IMR-90 (cell line): Measurements from ENCODE around the gene SENP7.
"Not testable (repeated sequence)": the region's sequence is repeated elsewhere in the genome, so short reads cannot be mapped to it uniquely, and the experiment has no call there.

Source experiments
- BHLHE40 ChIP-seq: fragments of 150-350 bp; IDR thresholded peaks from 2 replicates; pipeline ENCODE4 v1.6.1; 2016; ENCODE audit warnings: mild to moderate bottlenecking, low read depth, low read length
- CHD1 ChIP-seq: IDR thresholded peaks from 2 replicates; pipeline ENCODE4 v1.6.1; 2012; ENCODE audit warnings: low read depth, low read length, improper control_type of control experiment
- MAZ ChIP-seq: IDR thresholded peaks from 2 replicates; pipeline ENCODE4 v1.6.1; 2012; ENCODE audit warnings: low read depth, mild to moderate bottlenecking, low read length, improper control_type of control experiment, moderate library complexity, borderline replicate concordance
- MXI1 ChIP-seq: IDR thresholded peaks from 2 replicates; pipeline ENCODE4 v1.6.1; 2012; ENCODE audit warnings: low read depth, mild to moderate bottlenecking, low read length, moderate library complexity, borderline replicate concordance
- NFE2L2 ChIP-seq: fragments of 150-350 bp; IDR thresholded peaks from 2 replicates; pipeline ENCODE4 v1.6.1; 2016; ENCODE audit warnings: low read depth, mild to moderate bottlenecking, low read length
- POLR2A ChIP-seq: IDR thresholded peaks from 2 replicates; pipeline ENCODE4 v1.6.1; 2012; ENCODE audit warnings: mild to moderate bottlenecking, low read depth, low read length
- RAD21 ChIP-seq: IDR thresholded peaks from 2 replicates; pipeline ENCODE4 v1.6.1; 2012; ENCODE audit warnings: low read length, improper control_type of control experiment
- RCOR1 ChIP-seq: IDR thresholded peaks from 2 replicates; pipeline ENCODE4 v1.6.1; 2012; ENCODE audit warnings: mild to moderate bottlenecking, low read length, improper control_type of control experiment; ENCODE audit not compliant: insufficient replicate concordance
- SMC3 ChIP-seq: fragments of 150-350 bp; IDR thresholded peaks from 2 replicates; pipeline ENCODE4 v1.6.1; 2016; ENCODE audit warnings: low read depth, mild to moderate bottlenecking, antibody characterized with exemption, low read length, moderate library complexity
- TF ChIP-seq, protein P1 (sequence below): conservative IDR thresholded peaks from 2 replicates; pipeline ENCODE4 v1.5.1; 2012; ENCODE audit warnings: mild to moderate bottlenecking, low read depth, low read length, improper control_type of control experiment
- TF ChIP-seq, protein P2 (sequence below): fragments of 150-350 bp; IDR thresholded peaks from 2 replicates; pipeline ENCODE4 v1.6.1; 2016; ENCODE audit warnings: low read depth, mild to moderate bottlenecking, low read length, moderate library complexity, borderline replicate concordance

DNA sequence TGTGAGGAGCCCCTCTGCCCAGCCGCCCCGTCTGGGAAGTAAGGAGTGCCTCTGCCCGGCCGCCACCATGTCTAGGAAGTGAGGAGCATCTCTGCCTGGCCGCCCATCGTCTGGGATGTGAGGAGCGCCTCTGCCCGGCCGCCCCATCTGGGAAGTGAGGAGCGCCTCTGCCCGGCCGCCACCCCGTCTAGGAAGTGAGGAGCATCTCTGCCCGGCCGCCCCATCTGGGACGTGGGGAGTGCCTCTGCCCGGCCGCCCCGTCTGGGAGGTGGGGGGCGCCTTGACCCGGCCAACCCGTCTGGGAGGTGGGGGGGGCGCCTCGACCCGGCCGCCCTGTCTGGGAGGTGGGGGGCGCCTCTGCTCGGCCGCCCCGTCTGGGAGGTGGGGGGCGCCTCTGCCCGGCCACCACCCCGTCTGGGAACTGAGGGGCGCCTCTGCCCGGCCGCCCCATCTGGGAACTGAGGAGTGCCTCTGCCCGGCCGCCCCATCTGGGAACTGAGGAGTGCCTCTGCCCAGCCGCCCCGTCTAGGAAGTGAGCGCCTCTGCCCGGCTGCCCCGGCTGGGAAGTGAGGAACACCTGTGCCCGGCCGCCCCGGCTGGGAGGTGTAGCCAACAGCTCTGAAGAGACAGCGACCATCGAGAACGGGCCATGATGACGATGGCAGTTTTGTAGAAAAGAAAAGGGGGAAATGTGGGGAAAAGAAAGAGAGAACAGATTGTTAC, 38.5 kb upstream of the SENP7 start:
- TF ChIP-seq, protein P1, sequence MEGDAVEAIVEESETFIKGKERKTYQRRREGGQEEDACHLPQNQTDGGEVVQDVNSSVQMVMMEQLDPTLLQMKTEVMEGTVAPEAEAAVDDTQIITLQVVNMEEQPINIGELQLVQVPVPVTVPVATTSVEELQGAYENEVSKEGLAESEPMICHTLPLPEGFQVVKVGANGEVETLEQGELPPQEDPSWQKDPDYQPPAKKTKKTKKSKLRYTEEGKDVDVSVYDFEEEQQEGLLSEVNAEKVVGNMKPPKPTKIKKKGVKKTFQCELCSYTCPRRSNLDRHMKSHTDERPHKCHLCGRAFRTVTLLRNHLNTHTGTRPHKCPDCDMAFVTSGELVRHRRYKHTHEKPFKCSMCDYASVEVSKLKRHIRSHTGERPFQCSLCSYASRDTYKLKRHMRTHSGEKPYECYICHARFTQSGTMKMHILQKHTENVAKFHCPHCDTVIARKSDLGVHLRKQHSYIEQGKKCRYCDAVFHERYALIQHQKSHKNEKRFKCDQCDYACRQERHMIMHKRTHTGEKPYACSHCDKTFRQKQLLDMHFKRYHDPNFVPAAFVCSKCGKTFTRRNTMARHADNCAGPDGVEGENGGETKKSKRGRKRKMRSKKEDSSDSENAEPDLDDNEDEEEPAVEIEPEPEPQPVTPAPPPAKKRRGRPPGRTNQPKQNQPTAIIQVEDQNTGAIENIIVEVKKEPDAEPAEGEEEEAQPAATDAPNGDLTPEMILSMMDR: not testable (repeated sequence)
- TF ChIP-seq, protein P2, sequence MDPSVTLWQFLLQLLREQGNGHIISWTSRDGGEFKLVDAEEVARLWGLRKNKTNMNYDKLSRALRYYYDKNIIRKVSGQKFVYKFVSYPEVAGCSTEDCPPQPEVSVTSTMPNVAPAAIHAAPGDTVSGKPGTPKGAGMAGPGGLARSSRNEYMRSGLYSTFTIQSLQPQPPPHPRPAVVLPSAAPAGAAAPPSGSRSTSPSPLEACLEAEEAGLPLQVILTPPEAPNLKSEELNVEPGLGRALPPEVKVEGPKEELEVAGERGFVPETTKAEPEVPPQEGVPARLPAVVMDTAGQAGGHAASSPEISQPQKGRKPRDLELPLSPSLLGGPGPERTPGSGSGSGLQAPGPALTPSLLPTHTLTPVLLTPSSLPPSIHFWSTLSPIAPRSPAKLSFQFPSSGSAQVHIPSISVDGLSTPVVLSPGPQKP: not testable (repeated sequence)
- not testable (repeated sequence) for TF ChIP-seq POLR2A, SMC3, BHLHE40, MXI1, RCOR1, MAZ, RAD21, NFE2L2, CHD1
